ENCODE data around the gene KIAA0825. TPM values are rescaled to one million over a fixed set of nuclear protein-coding genes. Genes with fewer than 3 reads are reported as not detected.
"Not testable (repeated sequence)": the region's sequence is repeated elsewhere in the genome, so short reads cannot be mapped to it uniquely, and the experiment has no call there.

KIAA0825 gene
- total RNA-seq, 1 experiment from 2014 or later = 0.07 TPM

DNA sequence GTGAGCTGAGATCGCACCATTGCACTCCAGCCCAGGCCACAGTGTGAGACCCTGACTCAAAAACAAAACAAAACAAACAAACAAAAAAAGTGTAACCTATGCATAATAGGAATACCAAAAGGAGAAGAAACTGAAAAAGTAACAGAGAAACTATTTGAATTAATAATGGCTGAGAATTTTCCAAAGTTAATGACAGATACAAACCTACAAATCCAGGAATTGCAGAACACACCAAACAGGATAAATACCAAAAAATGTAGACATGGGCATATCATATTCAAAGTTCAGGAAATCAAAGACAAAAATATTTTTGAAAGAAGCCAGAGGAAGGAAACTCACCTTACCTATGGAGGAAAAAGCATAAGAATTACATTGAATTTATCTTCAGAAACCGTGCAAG is 493.3 kb downstream of the KIAA0825 start:
- Histone ChIP-seq H2AFZ (ENCODE audit: low read length) (no peak overlapping the region), H3K9me3 (ENCODE audit: low read length) (no peaks in the 10 kb centered on the region), H3K36me3 (ENCODE audit: low read depth, low read length) (no peaks in the 10 kb centered on the region), H3K9ac (ENCODE audit: low read length) (no peak overlapping the region), H3K9me2 (replicated peaks; ENCODE audit: low read length) (no peaks in the 10 kb centered on the region), H3K27me3 (ENCODE audit: low read length) (no peaks in the 10 kb centered on the region), H3K79me2 (ENCODE audit: low read length) (no peaks in the 10 kb centered on the region), H4K20me1 (ENCODE audit: low read length) (no peaks in the 10 kb centered on the region), H3K4me3 (ENCODE audit: low read length) (no peak overlapping the region), H3F3A (ENCODE audit: low read length, unreplicated experiment) (no peaks in the 10 kb centered on the region), H3K4me1 (ENCODE audit: insufficient read depth, low read length) (no peaks in the 10 kb centered on the region), H3K4me2 (ENCODE audit: low read length) (no peak overlapping the region), H3K27ac (ENCODE audit: low read length) (no peak overlapping the region)
- no peak for DNase-seq
- intact Hi-C loops (cut with micrococcal nuclease) = no loop called here
- TF ChIP-seq EZH2 (IDR thresholded peaks at IDR 0.05; ENCODE audit: low read length, unreplicated experiment) = no peak
- ATAC-seq = no peak
- BruUV-seq (replicated peaks) = no TSS peak
- CTCF ChIA-PET = no interaction called here
- POLR2A ChIA-PET (ENCODE audit: unreplicated experiment) = no interaction called here

DNA sequence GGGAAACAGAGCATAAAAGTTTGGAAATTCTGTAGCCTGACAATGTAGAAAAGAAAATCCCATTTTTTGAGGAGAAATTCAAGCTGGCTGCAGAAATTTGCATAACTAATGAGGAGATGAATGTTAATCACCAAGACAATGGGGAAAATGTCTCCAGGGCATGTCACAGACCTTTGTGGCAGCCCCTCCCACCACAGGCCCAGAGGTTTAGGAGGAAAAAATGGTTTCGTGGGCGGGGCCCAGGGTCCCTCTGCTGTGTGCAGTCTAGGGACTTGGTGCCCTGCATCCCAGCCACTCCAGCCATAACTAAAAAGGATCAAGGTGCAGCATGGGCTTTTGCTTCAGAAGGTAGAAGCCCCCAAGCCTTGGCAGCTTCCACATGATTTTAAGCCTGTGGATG is 502.1 kb downstream of the KIAA0825 start:
- intact Hi-C loops (cut with micrococcal nuclease); H4K20me1 ChIP-seq (ENCODE audit: low read length); H3K79me2 ChIP-seq (ENCODE audit: low read length); POLR2A ChIA-PET (ENCODE audit: unreplicated experiment); H3K36me3 ChIP-seq (ENCODE audit: low read depth, low read length); H3K9ac ChIP-seq (ENCODE audit: low read length); H3K4me1 ChIP-seq (ENCODE audit: insufficient read depth, low read length); ATAC-seq; H3K9me3 ChIP-seq (ENCODE audit: low read length); H3K27ac ChIP-seq (ENCODE audit: low read length); H3K9me2 ChIP-seq (replicated peaks; ENCODE audit: low read length); CTCF ChIA-PET; H3F3A ChIP-seq (ENCODE audit: low read length, unreplicated experiment); H2AFZ ChIP-seq (ENCODE audit: low read length); H3K4me3 ChIP-seq (ENCODE audit: low read length); BruUV-seq (replicated peaks); H3K4me2 ChIP-seq (ENCODE audit: low read length); H3K27me3 ChIP-seq (ENCODE audit: low read length); DNase-seq: not testable (repeated sequence)

DNA sequence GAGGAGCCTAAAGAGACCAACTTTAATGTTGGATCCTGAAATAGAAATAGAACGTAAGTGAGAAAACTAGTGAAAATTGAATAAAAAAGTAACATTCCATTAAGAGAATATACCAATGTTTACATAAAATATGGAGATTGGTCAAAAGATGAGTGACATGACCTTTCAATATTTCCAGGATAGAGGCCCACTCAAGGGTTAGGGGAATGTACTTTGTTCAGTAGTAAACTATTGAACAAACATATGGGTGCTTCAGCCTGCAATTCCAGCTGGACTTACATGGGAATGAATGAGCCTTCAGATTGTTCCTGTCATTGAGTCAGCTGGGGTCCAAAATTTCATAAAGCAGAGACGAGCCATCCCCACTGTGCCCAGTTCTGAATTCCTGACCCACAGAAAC is 505.3 kb downstream of the KIAA0825 start:
- ChIA-PET CTCF (no interaction called here), POLR2A (ENCODE audit: unreplicated experiment) (no interaction called here)
- DNase-seq (no peak), ATAC-seq (no peak)
- TF ChIP-seq EZH2 (IDR thresholded peaks at IDR 0.05; ENCODE audit: low read length, unreplicated experiment) = no peak
- H3K27me3 ChIP-seq (ENCODE audit: low read length) = no peaks in the 10 kb centered on the region
- intact Hi-C loops (cut with micrococcal nuclease) = loop anchor here (5.0 kb wide), 1 partner anchor 409 kb away; no protein-coding TSS in a partner anchor
- BruUV-seq (replicated peaks) = no TSS peak
- no peak overlapping the region for H3K4me3 ChIP-seq (ENCODE audit: low read length)
- no peak overlapping the region for H3K4me2 ChIP-seq (ENCODE audit: low read length)
- no peaks in the 10 kb centered on the region for H3K9me2 ChIP-seq (replicated peaks; ENCODE audit: low read length)
- H3K9me3 ChIP-seq (ENCODE audit: low read length) = no peaks in the 10 kb centered on the region
- no peak overlapping the region for H3K27ac ChIP-seq (ENCODE audit: low read length)
- H3K36me3 ChIP-seq (ENCODE audit: low read depth, low read length) = no peaks in the 10 kb centered on the region
- no peak overlapping the region for H2AFZ ChIP-seq (ENCODE audit: low read length)
- no peak overlapping the region for H3K9ac ChIP-seq (ENCODE audit: low read length)
- peaks cover 13% of the 10 kb centered on the region for H3K4me1 ChIP-seq (ENCODE audit: insufficient read depth, low read length)
- H3F3A ChIP-seq (ENCODE audit: low read length, unreplicated experiment) = no peaks in the 10 kb centered on the region
- no peaks in the 10 kb centered on the region for H4K20me1 ChIP-seq (ENCODE audit: low read length)
- H3K79me2 ChIP-seq (ENCODE audit: low read length) = peaks cover 12% of the 10 kb centered on the region

DNA sequence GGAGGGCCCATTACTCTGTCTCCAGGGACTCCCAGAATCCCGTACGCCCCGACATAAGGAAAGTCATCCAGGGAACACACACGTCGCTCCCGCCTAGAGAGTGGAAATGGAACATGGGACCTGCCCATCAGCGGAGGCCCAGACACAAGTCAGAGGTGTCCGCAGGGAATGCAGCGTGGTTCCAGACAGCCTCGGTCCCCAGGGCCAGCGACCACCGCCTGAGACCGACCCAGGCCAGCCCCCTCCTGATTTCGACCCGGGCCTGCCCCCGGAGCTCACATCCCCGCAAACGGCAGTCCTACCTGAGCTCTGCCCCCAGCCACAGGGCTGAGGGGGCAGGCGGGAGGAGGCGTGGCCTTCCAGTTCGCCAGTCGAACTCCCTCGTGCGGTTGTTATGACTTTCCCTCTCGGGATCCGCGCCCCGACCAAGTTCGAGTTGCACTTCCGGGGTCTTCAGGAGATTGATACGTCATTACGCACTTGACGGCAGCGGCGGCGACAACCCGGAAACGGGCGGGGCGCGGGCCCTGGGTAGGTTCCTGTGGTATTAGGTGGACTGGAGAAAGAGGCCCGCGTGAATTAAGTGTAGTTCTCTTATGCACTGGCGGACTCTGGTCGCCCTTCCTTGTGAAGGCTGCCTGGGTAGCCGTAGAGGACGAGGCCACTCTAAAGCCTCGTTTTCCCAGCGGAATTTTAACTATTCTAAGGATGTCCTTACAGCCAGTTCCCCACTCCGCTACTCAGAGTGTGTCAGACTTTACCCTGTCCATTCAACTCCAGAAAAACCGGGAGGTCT is 507.0 kb downstream of the KIAA0825 start:
- TSS peak; percentile 67 for BruUV-seq (replicated peaks)
- Histone ChIP-seq H4K20me1 (ENCODE audit: low read length) (no peaks in the 10 kb centered on the region), H3F3A (ENCODE audit: low read length, unreplicated experiment) (no peaks in the 10 kb centered on the region), H3K4me2 (ENCODE audit: low read length) (peak overlapping the region; percentile 94), H3K9me3 (ENCODE audit: low read length) (no peaks in the 10 kb centered on the region), H2AFZ (ENCODE audit: low read length) (peak overlapping the region; percentile 98), H3K4me3 (ENCODE audit: low read length) (peak overlapping the region; percentile 89), H3K27me3 (ENCODE audit: low read length) (no peaks in the 10 kb centered on the region), H3K4me1 (ENCODE audit: insufficient read depth, low read length) (peaks cover 13% of the 10 kb centered on the region), H3K36me3 (ENCODE audit: low read depth, low read length) (no peaks in the 10 kb centered on the region), H3K9me2 (replicated peaks; ENCODE audit: low read length) (no peaks in the 10 kb centered on the region), H3K79me2 (ENCODE audit: low read length) (peaks cover 17% of the 10 kb centered on the region), H3K9ac (ENCODE audit: low read length) (peak overlapping the region; percentile 83), H3K27ac (ENCODE audit: low read length) (peak overlapping the region; percentile 63)
- ChIA-PET POLR2A (ENCODE audit: unreplicated experiment) (interaction anchor here (0.6 kb wide), 1 partner anchor 13 kb away, joined by 6 read pairs; no protein-coding TSS in a partner anchor), CTCF (interaction anchor here (0.5 kb wide), 1 partner anchor 701 kb away, joined by 6 read pairs; no protein-coding TSS in a partner anchor)
- intact Hi-C loops (cut with micrococcal nuclease) = loop anchor here (5.0 kb wide), 1 partner anchor 411 kb away; no protein-coding TSS in a partner anchor
- ATAC-seq (peak; percentile 95), DNase-seq (peak; percentile 92)
- TF ChIP-seq, protein P1, sequence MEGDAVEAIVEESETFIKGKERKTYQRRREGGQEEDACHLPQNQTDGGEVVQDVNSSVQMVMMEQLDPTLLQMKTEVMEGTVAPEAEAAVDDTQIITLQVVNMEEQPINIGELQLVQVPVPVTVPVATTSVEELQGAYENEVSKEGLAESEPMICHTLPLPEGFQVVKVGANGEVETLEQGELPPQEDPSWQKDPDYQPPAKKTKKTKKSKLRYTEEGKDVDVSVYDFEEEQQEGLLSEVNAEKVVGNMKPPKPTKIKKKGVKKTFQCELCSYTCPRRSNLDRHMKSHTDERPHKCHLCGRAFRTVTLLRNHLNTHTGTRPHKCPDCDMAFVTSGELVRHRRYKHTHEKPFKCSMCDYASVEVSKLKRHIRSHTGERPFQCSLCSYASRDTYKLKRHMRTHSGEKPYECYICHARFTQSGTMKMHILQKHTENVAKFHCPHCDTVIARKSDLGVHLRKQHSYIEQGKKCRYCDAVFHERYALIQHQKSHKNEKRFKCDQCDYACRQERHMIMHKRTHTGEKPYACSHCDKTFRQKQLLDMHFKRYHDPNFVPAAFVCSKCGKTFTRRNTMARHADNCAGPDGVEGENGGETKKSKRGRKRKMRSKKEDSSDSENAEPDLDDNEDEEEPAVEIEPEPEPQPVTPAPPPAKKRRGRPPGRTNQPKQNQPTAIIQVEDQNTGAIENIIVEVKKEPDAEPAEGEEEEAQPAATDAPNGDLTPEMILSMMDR (conservative IDR thresholded peaks at IDR 0.05; ENCODE audit: low read depth, low read length) = no peak
- TF ChIP-seq EZH2 (IDR thresholded peaks at IDR 0.05; ENCODE audit: low read length, unreplicated experiment) (no peak), EZH2phosphoT487 (IDR thresholded peaks at IDR 0.05; ENCODE audit: borderline replicate concordance, low read length) (no peak)

Measured in PC-3 (cell line).